CD4-positive, alpha-beta T cell (primary cell): Measurements from ENCODE around the gene LRRK1. TPM values are rescaled to one million over a fixed set of nuclear protein-coding genes. Genes with fewer than 3 reads are reported as not detected.

Experiments used
- ATAC-seq: fragments of 200-7000 bp; cut with Tn5 transposase; one replicate; pipeline ENCODE4 v1.10.0; 2022; ENCODE audit warnings: mild to moderate bottlenecking; ENCODE audit not compliant: poor library complexity
- CTCF ChIA-PET: fragments of 350-600 bp; sonication (Branson Sonifier 250); formaldehyde crosslinking; loops from one replicate; lab custom pipeline; 2021; ENCODE audit warnings: antibody characterized with exemption, inconsistent platforms; lab: Charles Lee
- POLR2A ChIA-PET: fragments of 350-600 bp; sonication (Branson Sonifier 250); formaldehyde crosslinking; loops from one replicate; lab custom pipeline; 2021; ENCODE audit warnings: antibody characterized with exemption, inconsistent platforms; lab: Charles Lee
- DNase-seq, 14 experiments: peaks; one replicate each; pipeline ENCODE4 v3.0.0-alpha.2; 2013 to 2020; ENCODE audit warnings: mixed read lengths in 2 of 14
- H3K27ac ChIP-seq, 2 donors: one replicate each; pipeline versions ENCODE4 v1.5.1 to v1.7.0; 2013; ENCODE audit warnings: low read length in 2 of 2, low read depth in 1 of 2, mild to moderate bottlenecking in 1 of 2
- H3K27me3 ChIP-seq, 2 experiments: 1 replicate in 1 of 2; 2 replicates in 1 of 2; pipeline versions ENCODE4 v1.6.1 to v1.7.0; 2013; ENCODE audit warnings: low read length in 2 of 2, control low read depth in 1 of 2, mild to moderate bottlenecking in 1 of 2, moderate library complexity in 1 of 2; ENCODE audit not compliant: insufficient read depth in 2 of 2, control insufficient read depth in 1 of 2
- H3K36me3 ChIP-seq: one replicate; pipeline ENCODE4 v1.6.1; 2013; ENCODE audit warnings: low read length, control low read depth; ENCODE audit not compliant: insufficient read depth
- H3K4me1 ChIP-seq: one replicate; pipeline ENCODE4 v1.6.1; 2013; ENCODE audit warnings: low read length, control low read depth; ENCODE audit not compliant: insufficient read depth
- H3K4me3 ChIP-seq: one replicate; pipeline ENCODE4 v1.5.1; 2013; ENCODE audit warnings: mild to moderate bottlenecking, low read length, moderate library complexity
- H3K9me3 ChIP-seq, 2 experiments: 1 replicate in 1 of 2; 2 replicates in 1 of 2; pipeline versions ENCODE4 v1.6.1 to v1.7.0; 2013; ENCODE audit warnings: low read length in 2 of 2, mild to moderate bottlenecking in 2 of 2, control low read depth in 1 of 2, moderate library complexity in 1 of 2; ENCODE audit not compliant: control insufficient read depth in 1 of 2, insufficient read depth in 1 of 2
- H3K27ac Mint-ChIP-seq: one replicate; pipeline ENCODE4 v1.8.0; 2020; ENCODE audit warnings: mixed read lengths
- H3K27me3 Mint-ChIP-seq: one replicate; pipeline ENCODE4 v1.8.0; 2021; ENCODE audit warnings: mixed read lengths
- H3K36me3 Mint-ChIP-seq: one replicate; pipeline ENCODE4 v1.8.0; 2021; ENCODE audit warnings: low read depth, mixed read lengths
- H3K4me1 Mint-ChIP-seq: one replicate; pipeline ENCODE4 v1.8.0; 2021; ENCODE audit warnings: low read depth, mixed read lengths
- H3K4me3 Mint-ChIP-seq: one replicate; pipeline ENCODE4 v1.8.0; 2020; ENCODE audit warnings: mild to moderate bottlenecking, mixed read lengths
- H3K9me3 Mint-ChIP-seq: one replicate; pipeline ENCODE4 v1.8.0; 2020; ENCODE audit warnings: mixed read lengths
- CTCF ChIP-seq: fragments of 200-600 bp; IDR thresholded peaks from one replicate; pipeline ENCODE4 v1.8.0; 2022; ENCODE audit warnings: antibody characterized with exemption, mild to moderate bottlenecking
- intact Hi-C, 2 experiments: fragments of 100-400 bp; cut with DNase I in 1 of 2; cut with micrococcal nuclease in 1 of 2; formaldehyde crosslinking; loops; one replicate each; pipeline versions ENCODE4 v1.15.1 to v1.9.0; 2023 to 2025; cut with DNase I, micrococcal nuclease
- total RNA-seq, 174 experiments: library from RNA in 2 of 174; stranded (reverse) in 2 of 174; gene quantifications; one replicate each; pipeline ENCODE4 v1.2.3 and lab custom pipeline; 2021 to 2026

Gene LRRK1
- total RNA-seq, 2 experiments from 2014 or later = 0.60 to 0.73 TPM

- peaks cover 0 to 8% of the 10 kb centered on the region in 2 experiments for H3K9me3 ChIP-seq
- peaks cover 6% of the 10 kb centered on the region for H3K4me1 ChIP-seq
- H3K4me3 Mint-ChIP-seq = no peak overlapping the region
- H3K4me1 Mint-ChIP-seq = no peaks in the 10 kb centered on the region
- ChIA-PET CTCF (no interaction called here), POLR2A (no interaction called here)
- peaks cover 45 to 78% of the 10 kb centered on the region in 2 experiments for H3K27me3 ChIP-seq
- intact Hi-C loops = no loop called here
- H3K9me3 Mint-ChIP-seq = no peaks in the 10 kb centered on the region
- ATAC-seq (no peak), DNase-seq (no peak)
- H3K36me3 Mint-ChIP-seq = no peaks in the 10 kb centered on the region
- H3K27me3 Mint-ChIP-seq = peaks cover 83% of the 10 kb centered on the region
- H3K4me3 ChIP-seq = no peak overlapping the region
- H3K27ac ChIP-seq = no peak overlapping the region
- no peak overlapping the region for H3K27ac Mint-ChIP-seq
- no peak for TF ChIP-seq CTCF
- H3K36me3 ChIP-seq = no peaks in the 10 kb centered on the region
Measured at GRCh38 chr15:100881573-100882336, 37.4 kb upstream of the LRRK1 start.

GRCh38 chr15:100885116-100885515, 34.0 kb upstream of the LRRK1 start:
- Mint-ChIP-seq H3K27ac (no peak overlapping the region), H3K4me1 (no peaks in the 10 kb centered on the region), H3K9me3 (no peaks in the 10 kb centered on the region), H3K4me3 (no peak overlapping the region), H3K27me3 (peaks cover 86% of the 10 kb centered on the region), H3K36me3 (no peaks in the 10 kb centered on the region)
- H3K4me3 ChIP-seq = no peak overlapping the region
- DNase-seq (no peak), ATAC-seq (no peak)
- CTCF ChIA-PET = no interaction called here
- no peak overlapping the region for H3K27ac ChIP-seq
- TF ChIP-seq CTCF = no peak
- POLR2A ChIA-PET = no interaction called here
- H3K27me3 ChIP-seq = peaks cover 36 to 73% of the 10 kb centered on the region in 2 experiments
- H3K9me3 ChIP-seq = peaks cover 0 to 8% of the 10 kb centered on the region in 2 experiments
- intact Hi-C loops = no loop called here
- H3K36me3 ChIP-seq = no peaks in the 10 kb centered on the region
- H3K4me1 ChIP-seq = peaks cover 9% of the 10 kb centered on the region

GRCh38 chr15:100885811-100886210, 33.3 kb upstream of the LRRK1 start:
- Histone ChIP-seq H3K4me3 (no peak overlapping the region), H3K4me1 (peaks cover 3% of the 10 kb centered on the region), H3K9me3 (peaks cover 0 to 1% of the 10 kb centered on the region in 2 experiments), H3K27ac (no peak overlapping the region), H3K27me3 (peaks cover 34 to 69% of the 10 kb centered on the region in 2 experiments), H3K36me3 (no peaks in the 10 kb centered on the region)
- H3K4me1 Mint-ChIP-seq = no peaks in the 10 kb centered on the region
- H3K27ac Mint-ChIP-seq = no peak overlapping the region
- ChIA-PET POLR2A (no interaction called here), CTCF (no interaction called here)
- peaks cover 87% of the 10 kb centered on the region for H3K27me3 Mint-ChIP-seq
- ATAC-seq (no peak), DNase-seq (no peak)
- no peak overlapping the region for H3K4me3 Mint-ChIP-seq
- no peaks in the 10 kb centered on the region for H3K36me3 Mint-ChIP-seq
- H3K9me3 Mint-ChIP-seq = no peaks in the 10 kb centered on the region
- no peak for TF ChIP-seq CTCF
- intact Hi-C loops = no loop called here
